Measurements from ENCODE around the gene TENM3.

Gene TENM3

GRCh38 chr4:182582245-182582644, 339.0 kb downstream of the TENM3 start:
- no peak for FAIRE-seq

GRCh38 chr4:182583703-182584415, 340.7 kb downstream of the TENM3 start:
- no peak for FAIRE-seq

GRCh38 chr4:182585321-182585720, 342.1 kb downstream of the TENM3 start:
- FAIRE-seq: no peak

- no peak for FAIRE-seq
Measured at GRCh38 chr4:182589100-182589499, 345.9 kb downstream of the TENM3 start.

GRCh38 chr4:182593402-182593801, 350.2 kb downstream of the TENM3 start:
- no peak for FAIRE-seq

- FAIRE-seq: no peak
Measured at GRCh38 chr4:182593864-182594263, 350.7 kb downstream of the TENM3 start.

GRCh38 chr4:182600093-182600492, 356.9 kb downstream of the TENM3 start:
- no peak for FAIRE-seq

- no peak for FAIRE-seq
Measured at GRCh38 chr4:182600856-182601255, 357.7 kb downstream of the TENM3 start.

GRCh38 chr4:182604161-182604622, 361.0 kb downstream of the TENM3 start:
- FAIRE-seq: no peak

- FAIRE-seq: no peak
Measured at GRCh38 chr4:182604953-182605352, 361.8 kb downstream of the TENM3 start.

- FAIRE-seq: no peak
Measured at GRCh38 chr4:182608525-182608924, 365.3 kb downstream of the TENM3 start.

GRCh38 chr4:182616476-182616875, 373.3 kb downstream of the TENM3 start:
- FAIRE-seq: no peak

- FAIRE-seq: no peak
Measured at GRCh38 chr4:182619660-182620059, 376.5 kb downstream of the TENM3 start.

- FAIRE-seq: no peak
Measured at GRCh38 chr4:182620111-182620980, 377.1 kb downstream of the TENM3 start.

- no peak for FAIRE-seq
Measured at GRCh38 chr4:182624281-182624680, 381.1 kb downstream of the TENM3 start.

- no peak for FAIRE-seq
Measured at GRCh38 chr4:182625193-182625592, 382.0 kb downstream of the TENM3 start.

GRCh38 chr4:182627996-182628395, 384.8 kb downstream of the TENM3 start:
- FAIRE-seq: no peak

GRCh38 chr4:182628544-182628943, 385.3 kb downstream of the TENM3 start:
- FAIRE-seq: no peak

- no peak for FAIRE-seq
Measured at GRCh38 chr4:182629096-182629495, 385.9 kb downstream of the TENM3 start.

- FAIRE-seq: no peak
Measured at GRCh38 chr4:182640491-182640890, 397.3 kb downstream of the TENM3 start.

- no peak for FAIRE-seq
Measured at GRCh38 chr4:182640932-182641331, 397.7 kb downstream of the TENM3 start.

- FAIRE-seq: no peak
Measured at GRCh38 chr4:182642831-182643230, 399.6 kb downstream of the TENM3 start.

- FAIRE-seq: no peak
Measured at GRCh38 chr4:182643801-182644682, 400.8 kb downstream of the TENM3 start.
